Liver (tissue), 9 donors: ENCODE data around the gene MAP3K5. TPM values are rescaled to one million over a fixed set of nuclear protein-coding genes. Genes with fewer than 3 reads are reported as not detected.

Source experiments
- DNase-seq: peaks from one replicate; pipeline ENCODE4 v3.0.0-alpha.2; 2017; ENCODE audit warnings: low spot score
- H3K27ac ChIP-seq, 2 donors: one replicate each; pipeline ENCODE4 v1.7.0; 2013; ENCODE audit warnings: inconsistent platforms in 2 of 2, low read length in 2 of 2, control low read depth in 1 of 2, low read depth in 1 of 2, mild to moderate bottlenecking in 1 of 2
- H3K27me3 ChIP-seq, 4 donors: one replicate each; pipeline versions ENCODE4 v1.6.1 to v1.7.0; 2013; ENCODE audit warnings: low read length in 3 of 4, inconsistent platforms in 1 of 4, mild to moderate bottlenecking in 1 of 4, moderate library complexity in 1 of 4; ENCODE audit not compliant: control insufficient read depth in 4 of 4, insufficient read depth in 4 of 4
- H3K36me3 ChIP-seq, 4 donors: one replicate each; pipeline versions ENCODE4 v1.6.1 to v1.7.0; 2013; ENCODE audit warnings: low read length in 3 of 4, mild to moderate bottlenecking in 3 of 4, low read depth in 1 of 4, moderate library complexity in 1 of 4; ENCODE audit not compliant: control insufficient read depth in 4 of 4, insufficient read depth in 3 of 4
- H3K4me1 ChIP-seq, 4 donors: one replicate each; pipeline versions ENCODE4 v1.6.1 to v1.7.0; 2013; ENCODE audit warnings: low read length in 3 of 4, mild to moderate bottlenecking in 3 of 4, moderate library complexity in 1 of 4; ENCODE audit not compliant: control insufficient read depth in 4 of 4, insufficient read depth in 4 of 4
- H3K4me3 ChIP-seq, 3 donors: one replicate each; pipeline versions ENCODE4 v1.6.1 to v1.7.0; 2013; ENCODE audit warnings: low read length in 3 of 3, control low read depth in 1 of 3, low read depth in 1 of 3, mild to moderate bottlenecking in 1 of 3
- H3K9ac ChIP-seq, 2 donors: one replicate each; pipeline ENCODE4 v1.7.0; 2013; ENCODE audit warnings: low read length in 2 of 2, mild to moderate bottlenecking in 2 of 2, moderate library complexity in 2 of 2, control low read depth in 1 of 2, low read depth in 1 of 2
- H3K9me3 ChIP-seq, 4 donors: one replicate each; pipeline versions ENCODE4 v1.6.1 to v1.7.0; 2013; ENCODE audit warnings: low read length in 3 of 4; ENCODE audit not compliant: control insufficient read depth in 4 of 4
- CTCF ChIP-seq: fragments of 150-350 bp; IDR thresholded peaks from 2 replicates; pipeline ENCODE4 v1.5.1; 2017; ENCODE audit warnings: improper control_type of control experiment, low read depth, low read length; ENCODE audit not compliant: missing input control
- EGR1 ChIP-seq, 2 donors: IDR thresholded peaks; 2 replicates each; pipeline ENCODE4 v1.6.1; 2016 to 2018; ENCODE audit warnings: antibody characterized with exemption in 2 of 2, low read depth in 2 of 2
- FOXA1 ChIP-seq: IDR thresholded peaks from 2 replicates; pipeline ENCODE4 v1.6.1; 2016; ENCODE audit warnings: antibody characterized with exemption
- FOXA2 ChIP-seq: IDR thresholded peaks from 2 replicates; pipeline ENCODE4 v1.6.1; 2016; ENCODE audit warnings: antibody characterized with exemption
- GABPA ChIP-seq, 2 donors: IDR thresholded peaks in 1 of 2; conservative IDR thresholded peaks in 1 of 2; 2 replicates each; pipeline ENCODE4 v1.6.1; 2016; ENCODE audit warnings: antibody characterized with exemption in 2 of 2, mild to moderate bottlenecking in 1 of 2, moderate library complexity in 1 of 2
- HNF4A ChIP-seq, 2 donors: conservative IDR thresholded peaks; 2 replicates each; pipeline ENCODE4 v1.6.1; 2016; ENCODE audit warnings: antibody characterized with exemption in 2 of 2, mild to moderate bottlenecking in 2 of 2
- HNF4G ChIP-seq: IDR thresholded peaks from 2 replicates; pipeline ENCODE4 v1.6.1; 2016; ENCODE audit warnings: antibody characterized with exemption
- JUND ChIP-seq, 2 donors: IDR thresholded peaks; 2 replicates each; pipeline ENCODE4 v1.6.1; 2016; ENCODE audit warnings: antibody characterized with exemption in 2 of 2
- MAX ChIP-seq: IDR thresholded peaks from 2 replicates; pipeline ENCODE4 v1.6.1; 2016; ENCODE audit warnings: antibody characterized with exemption
- NR2F2 ChIP-seq: IDR thresholded peaks from 2 replicates; pipeline ENCODE4 v1.6.1; 2016; ENCODE audit warnings: antibody characterized with exemption
- RAD21 ChIP-seq, 2 donors: IDR thresholded peaks; 2 replicates each; pipeline ENCODE4 v1.6.1; 2016; ENCODE audit warnings: antibody characterized with exemption in 2 of 2, mild to moderate bottlenecking in 2 of 2
- REST ChIP-seq: IDR thresholded peaks from 2 replicates; pipeline ENCODE4 v1.6.1; 2016; ENCODE audit warnings: antibody characterized with exemption, mild to moderate bottlenecking
- RXRA ChIP-seq, 2 donors: IDR thresholded peaks; 2 replicates each; pipeline ENCODE4 v1.6.1; 2017 to 2018; ENCODE audit warnings: antibody characterized with exemption in 2 of 2, mild to moderate bottlenecking in 1 of 2
- SP1 ChIP-seq: IDR thresholded peaks from 2 replicates; pipeline ENCODE4 v1.6.1; 2018; ENCODE audit warnings: antibody characterized with exemption, mild to moderate bottlenecking
- TAF1 ChIP-seq: conservative IDR thresholded peaks from 2 replicates; pipeline ENCODE4 v1.6.1; 2016; ENCODE audit warnings: antibody characterized with exemption, mild to moderate bottlenecking
- YY1 ChIP-seq: IDR thresholded peaks from 2 replicates; pipeline ENCODE4 v1.6.1; 2016; ENCODE audit warnings: antibody characterized with exemption, mild to moderate bottlenecking
- ZBTB33 ChIP-seq: IDR thresholded peaks from 2 replicates; pipeline ENCODE4 v1.6.1; 2016; ENCODE audit warnings: antibody characterized with exemption
- WGBS: extraction: QIAGEN DNeasy Blood & Tissue Kit; methylation state at CpG from one replicate; pipeline ENCODE4 v1.1.7; 2013; 5-methylcytosine and 5-hydroxymethylcytosine counted together
- polyA plus RNA-seq, 2 donors: library from polyadenylated mRNA; stranded (reverse) in 1 of 2; unstranded in 1 of 2; fragments of 200-250 nt in 1 of 2; fragments of >200 nt in 1 of 2; fragmentation: Nextera tagmentation in 1 of 2; extraction: Ambion mirVana in 1 of 2; gene quantifications; one replicate each; pipeline versions ENCODE4 v1.2.1 to v1.2.3, GENCODE V29; 2013 to 2015
- total RNA-seq, 2 donors: library from RNA; depleted of rRNA; stranded (reverse); fragments of >200 nt; gene quantifications; one replicate each; pipeline ENCODE4 v1.2.3, GENCODE V29; 2014
- TF ChIP-seq, protein P1 (sequence below): IDR thresholded peaks from 2 replicates; pipeline ENCODE4 v1.6.1; 2016; ENCODE audit warnings: antibody characterized with exemption
- donor health status: healthy.
- donor health status: healthy.
- donor health status: healthy.
- donor health status: healthy.
- donor health status: healthy.

Gene MAP3K5
- total and polyA plus RNA-seq, 4 donors = 2.9 to 18.0 (median 5.5) TPM

- peaks cover 2 to 16% (median 9%) of the 10 kb centered on the region in 4 donors for H3K36me3 ChIP-seq
- H3K4me3 ChIP-seq = no peak overlapping the region
- no peaks in the 10 kb centered on the region for H3K27me3 ChIP-seq
- no peak overlapping the region for H3K27ac ChIP-seq
- WGBS = 33% methylated on average over 1 of the region's 1 CpG
- DNase-seq = no peak
- peaks cover 0 to 6% (median 0%) of the 10 kb centered on the region in 4 donors for H3K4me1 ChIP-seq
- no peaks in the 10 kb centered on the region for H3K9me3 ChIP-seq
- H3K9ac ChIP-seq = no peak overlapping the region
- no peak for TF ChIP-seq FOXA1
- TF ChIP-seq GABPA (IDR thresholded peaks at IDR 0.05 in 1 of 2, conservative IDR thresholded peaks at IDR 0.05 in 1 of 2) = no peak
- TF ChIP-seq HNF4A (conservative IDR thresholded peaks at IDR 0.05) = no peak
- no peak for TF ChIP-seq HNF4G
- TF ChIP-seq RAD21 (IDR thresholded peaks at IDR 0.05) = no peak
- TF ChIP-seq REST = no peak
- no peak for TF ChIP-seq EGR1 (IDR thresholded peaks at IDR 0.05; ENCODE audit: low read depth in 2 of 2)
- TF ChIP-seq TAF1 = no peak
Measured at GRCh38 chr6:136633355-136633754, 158.9 kb downstream of the MAP3K5 start.

DNA sequence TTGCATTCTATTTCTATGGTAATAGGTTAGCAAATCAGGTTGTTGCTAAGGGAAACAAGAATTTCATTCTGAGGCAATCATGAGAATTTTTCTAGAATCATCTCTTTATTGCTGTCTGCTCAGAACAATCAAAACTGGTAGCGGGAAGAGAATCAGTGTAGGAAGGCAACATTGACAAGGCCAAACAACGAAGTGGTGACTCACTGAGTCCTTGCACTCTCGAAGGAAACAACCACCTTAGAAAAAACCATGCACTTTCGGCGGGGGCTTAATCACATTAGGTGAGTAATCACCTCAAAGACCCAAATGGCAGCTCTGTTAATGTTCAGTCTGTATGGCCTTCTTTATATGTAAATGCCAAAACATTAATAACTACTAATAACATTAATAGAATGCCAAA lies 163.3 kb downstream of the MAP3K5 start:
- TF ChIP-seq HNF4A (conservative IDR thresholded peaks at IDR 0.05) = no peak
- TF ChIP-seq CTCF = no peak
- TF ChIP-seq YY1 = no peak
- TF ChIP-seq MAX = no peak
- TF ChIP-seq EGR1 (IDR thresholded peaks at IDR 0.05; ENCODE audit: low read depth in 2 of 2) = no peak
- TF ChIP-seq FOXA1 = no peak
- TF ChIP-seq ZBTB33 = no peak
- TF ChIP-seq SP1 = no peak
- TF ChIP-seq, protein P1, sequence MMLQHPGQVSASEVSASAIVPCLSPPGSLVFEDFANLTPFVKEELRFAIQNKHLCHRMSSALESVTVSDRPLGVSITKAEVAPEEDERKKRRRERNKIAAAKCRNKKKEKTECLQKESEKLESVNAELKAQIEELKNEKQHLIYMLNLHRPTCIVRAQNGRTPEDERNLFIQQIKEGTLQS = no peak
- no peak for TF ChIP-seq JUND (IDR thresholded peaks at IDR 0.05)
- no peak for TF ChIP-seq HNF4G
- TF ChIP-seq GABPA (IDR thresholded peaks at IDR 0.05 in 1 of 2, conservative IDR thresholded peaks at IDR 0.05 in 1 of 2) = no peak
- no peak for TF ChIP-seq REST
- TF ChIP-seq FOXA2 = no peak
- no peak for TF ChIP-seq NR2F2
- no peak for TF ChIP-seq TAF1
- no peak for TF ChIP-seq RAD21 (IDR thresholded peaks at IDR 0.05)
- TF ChIP-seq RXRA (IDR thresholded peaks at IDR 0.05) = no peak
- 96% methylated on average over 5 of the region's 5 CpGs for WGBS
- peaks cover 1 to 26% (median 13%) of the 10 kb centered on the region in 4 donors for H3K4me1 ChIP-seq

More for the DNA sequence above, 163.3 kb downstream of the MAP3K5 start:
- Histone ChIP-seq H3K36me3 (peaks cover 0 to under 1% (median 0%) of the 10 kb centered on the region in 4 donors), H3K4me3 (no peak overlapping the region), H3K27me3 (no peaks in the 10 kb centered on the region), H3K9me3 (no peaks in the 10 kb centered on the region), H3K27ac (no peak overlapping the region), H3K9ac (no peak overlapping the region)
- no peak for DNase-seq
